Inflammatory macrophage (primary cell): ENCODE data around the gene GIGYF2.
A peak's percentile ranks its signal among the peaks of the same experiment; 100 is the strongest.
"Not testable (repeated sequence)": the region's sequence is repeated elsewhere in the genome, so short reads cannot be mapped to it uniquely, and the experiment has no call there.

ENCODE experiments used
- DNase-seq, 2 donors: peaks; one replicate each; pipeline ENCODE4 v3.0.0-alpha.2; 2020 to 2022
- total RNA-seq, 18 experiments: gene quantifications; one replicate each; lab custom pipeline; 2026; ENCODE audit warnings: mixed read lengths in 6 of 18, inconsistent platforms in 2 of 18; lab: John Stamatoyannopoulos, UW

The GIGYF2 gene
- total RNA-seq = 47.8 to 130 (median 110) reads per million in 18 experiments

- peak; percentile 94 to 95 for DNase-seq
Measured at GRCh38 chr2:232697059-232697806, at the start of gene GIGYF2. GIGYF2 (plus strand) TSS chr2:232697331; CDS start chr2:232735198, 37,867 bp downstream.

GRCh38 chr2:232649033-232649432, 48.1 kb upstream of the GIGYF2 start:
- DNase-seq = no peak

- DNase-seq = no peak
Measured at GRCh38 chr2:232652505-232652851, 44.7 kb upstream of the GIGYF2 start.

DNA sequence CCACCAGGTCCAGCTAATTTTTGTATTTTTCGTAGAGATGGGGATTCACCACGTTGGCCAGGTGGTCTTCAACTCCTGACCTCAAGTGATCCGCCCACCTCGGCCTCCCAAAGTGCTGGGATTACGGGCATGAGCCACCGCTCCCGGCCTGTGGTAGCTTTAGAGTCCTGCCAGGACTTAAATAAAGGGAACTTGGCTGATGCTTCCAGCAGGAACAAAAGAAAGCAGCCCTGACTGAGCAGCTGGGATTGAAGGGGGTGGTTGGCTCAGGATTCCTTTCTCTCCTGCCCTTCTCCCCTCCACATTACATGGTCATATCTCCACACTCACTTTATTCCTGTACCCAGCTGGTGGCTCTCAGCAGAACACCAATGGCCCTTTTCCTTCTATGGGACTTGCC, 43.7 kb upstream of the GIGYF2 start:
- no peak for DNase-seq

DNA sequence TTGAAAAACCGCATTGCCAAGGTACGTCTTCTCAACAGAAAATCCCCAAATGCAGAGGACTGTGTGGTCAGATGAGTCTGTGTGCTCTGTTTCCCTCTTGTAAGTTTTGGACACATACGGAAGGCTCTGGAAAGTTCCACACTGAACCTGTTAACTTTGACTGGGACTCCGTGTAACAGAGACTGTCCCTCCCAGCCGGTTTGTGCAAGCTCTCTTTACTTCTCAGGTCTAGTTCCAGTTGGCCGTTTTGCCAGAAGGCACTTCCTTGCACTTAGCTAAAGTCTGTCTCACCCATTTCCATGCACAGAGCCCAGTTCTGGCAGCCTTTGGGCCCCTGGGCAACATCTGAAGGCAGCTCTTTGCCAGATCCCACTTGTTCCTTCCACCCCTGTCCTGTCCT, 41.7 kb upstream of the GIGYF2 start:
- no peak for DNase-seq

- DNase-seq = peak; percentile 37 to 49
Measured at GRCh38 chr2:232658217-232658785, 38.8 kb upstream of the GIGYF2 start.

- no peak for DNase-seq
Measured at GRCh38 chr2:232659359-232659758, 37.8 kb upstream of the GIGYF2 start.

- DNase-seq = no peak
Measured at GRCh38 chr2:232662486-232663260, 34.5 kb upstream of the GIGYF2 start.

DNA sequence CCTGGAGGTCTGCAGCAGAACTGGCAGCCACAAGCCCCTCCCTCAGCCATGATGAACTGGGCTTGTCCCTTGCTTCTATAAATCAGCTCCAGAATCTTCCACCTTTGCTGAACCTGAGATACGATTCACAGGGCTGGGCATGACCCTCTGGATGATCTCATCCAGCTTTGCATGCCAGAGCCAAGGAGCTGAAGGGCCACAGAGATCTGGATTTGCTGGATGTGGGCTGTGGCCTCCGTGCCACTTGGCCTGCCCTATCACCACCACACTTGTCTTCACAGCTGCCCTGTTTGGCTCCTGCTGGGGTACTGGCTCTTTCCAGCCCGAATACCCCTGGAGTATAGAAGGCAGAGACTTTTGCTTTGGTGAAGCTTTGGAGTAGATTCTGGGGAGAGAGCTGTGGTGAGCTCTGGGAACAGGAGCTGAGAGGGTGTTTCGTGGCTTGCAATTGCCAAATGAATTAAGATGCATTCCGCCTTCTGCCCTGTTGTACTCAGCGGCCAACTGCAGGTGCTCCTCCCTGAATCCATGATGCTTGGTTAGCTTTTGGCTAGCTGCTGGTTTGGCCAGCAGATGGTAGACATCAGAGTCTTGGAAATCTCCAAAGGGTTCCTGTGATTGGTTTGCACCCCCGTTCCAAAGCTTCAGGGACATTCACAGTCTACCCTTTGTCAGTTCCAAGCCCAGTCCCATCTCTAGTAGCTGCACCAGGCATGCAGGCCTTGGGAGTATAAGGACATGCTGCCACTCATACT, 30.9 kb upstream of the GIGYF2 start:
- no peak for DNase-seq

DNA sequence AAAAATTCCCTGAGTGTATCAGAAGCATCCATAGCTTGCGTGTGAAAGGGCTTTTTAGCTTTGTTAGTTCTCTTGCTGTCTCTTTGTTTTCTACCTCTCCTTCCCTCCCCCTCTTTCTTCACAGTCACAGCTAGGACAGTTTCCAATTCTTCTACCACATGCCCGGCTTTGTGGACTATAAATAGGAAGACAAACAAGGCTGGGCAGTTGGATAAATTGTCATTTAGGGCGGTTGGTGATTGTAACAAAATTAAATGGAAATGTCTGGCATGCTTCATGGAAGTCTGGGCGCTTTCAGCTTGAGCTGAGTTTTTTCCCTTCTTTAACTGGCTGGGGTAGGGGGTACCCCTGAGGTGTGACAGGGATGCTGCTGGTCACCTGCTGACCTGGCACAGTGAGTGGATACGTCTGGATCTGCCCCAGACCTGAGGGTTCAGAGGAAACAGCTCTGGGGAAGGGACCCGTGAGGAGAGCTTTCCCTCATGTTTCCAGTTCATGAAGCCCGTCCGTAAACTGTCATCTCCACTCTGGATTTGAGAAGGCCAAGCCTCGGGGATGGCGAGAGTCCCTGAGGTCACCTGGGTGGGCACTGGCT, 29.0 kb upstream of the GIGYF2 start:
- DNase-seq = no peak

GRCh38 chr2:232668805-232669444, 28.2 kb upstream of the GIGYF2 start:
- peak in 1 of 2 donors; percentile 3 for DNase-seq

DNA sequence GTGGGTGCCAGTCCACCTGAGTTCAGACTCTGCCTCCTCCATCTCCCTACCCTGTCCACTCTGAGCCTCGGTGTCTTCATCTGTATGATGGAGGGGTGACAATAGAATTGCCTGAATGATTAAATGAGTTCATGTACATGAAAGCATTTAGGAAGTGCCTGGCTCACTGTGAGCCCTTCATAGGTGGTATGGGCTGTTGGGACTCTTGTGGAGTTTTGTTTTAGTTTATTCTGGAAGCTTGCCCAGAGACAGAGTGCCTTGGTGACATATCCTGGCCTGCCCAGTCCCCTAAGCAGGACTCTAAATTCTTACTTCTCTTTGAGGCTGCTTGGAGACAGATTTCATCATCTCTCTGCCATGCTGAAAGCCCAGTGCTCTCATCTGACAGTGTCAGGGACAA, 24.5 kb upstream of the GIGYF2 start:
- DNase-seq = no peak

DNA sequence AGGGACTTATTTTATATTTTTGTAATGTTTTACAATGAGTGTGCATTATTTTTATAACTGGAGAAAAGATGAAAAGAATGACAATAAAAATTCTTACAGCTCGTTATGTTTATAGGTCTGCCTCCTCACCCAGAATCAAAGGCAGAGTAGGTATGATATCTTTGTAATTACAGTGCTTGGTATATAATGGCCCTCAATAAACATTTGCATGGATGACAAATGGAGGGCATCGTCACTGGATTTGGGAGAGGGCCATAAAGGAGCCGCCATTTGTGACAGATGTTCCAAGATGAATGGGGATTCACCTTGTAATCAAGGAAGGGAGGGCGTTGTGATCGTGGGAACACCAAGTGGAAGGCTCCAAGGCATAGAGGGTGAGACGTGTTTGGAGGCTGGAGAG, 22.6 kb upstream of the GIGYF2 start:
- DNase-seq = no peak

GRCh38 chr2:232675381-232675780, 21.8 kb upstream of the GIGYF2 start:
- DNase-seq = no peak

- no peak for DNase-seq
Measured at GRCh38 chr2:232680006-232680405, 17.1 kb upstream of the GIGYF2 start.

DNA sequence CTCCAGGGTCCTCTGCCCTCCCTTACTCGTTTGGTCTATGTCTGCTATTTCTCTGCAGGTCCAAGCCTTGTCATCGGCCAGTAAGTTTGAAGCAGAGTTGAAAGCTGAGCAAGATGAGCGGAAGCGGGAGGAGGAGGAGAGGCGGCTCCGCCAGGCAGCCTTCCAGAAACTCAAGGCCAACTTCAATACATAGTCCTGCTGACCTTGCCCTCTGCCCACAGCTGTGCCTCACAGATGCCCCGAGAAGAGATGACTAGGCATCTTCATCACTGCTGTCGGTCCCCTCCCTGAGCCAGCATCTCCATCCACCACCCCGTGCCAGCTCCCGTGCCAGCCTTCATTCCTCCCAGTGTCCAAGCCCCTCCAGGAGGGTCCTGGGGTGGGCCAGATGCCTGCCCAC, 15.6 kb upstream of the GIGYF2 start:
- no peak for DNase-seq

DNA sequence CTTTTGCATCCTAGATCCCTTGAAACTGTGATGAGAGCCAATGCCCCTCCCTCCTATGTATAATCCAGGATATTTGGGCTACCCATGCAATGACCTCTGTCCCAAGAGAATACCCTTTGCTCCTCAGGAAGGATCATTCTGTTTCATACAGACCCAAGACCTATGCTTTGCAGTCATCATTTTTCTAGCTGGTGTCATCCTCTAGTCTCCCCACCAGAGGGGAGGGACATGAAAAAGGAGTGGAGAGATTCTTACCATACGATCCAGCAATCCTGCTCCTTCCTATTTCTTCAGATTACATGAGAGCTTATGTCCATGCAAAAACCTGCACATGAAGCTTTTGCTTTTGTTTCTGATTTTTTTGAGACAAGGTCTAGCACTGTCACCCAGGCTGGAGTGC, 13.8 kb upstream of the GIGYF2 start:
- DNase-seq = no peak

DNA sequence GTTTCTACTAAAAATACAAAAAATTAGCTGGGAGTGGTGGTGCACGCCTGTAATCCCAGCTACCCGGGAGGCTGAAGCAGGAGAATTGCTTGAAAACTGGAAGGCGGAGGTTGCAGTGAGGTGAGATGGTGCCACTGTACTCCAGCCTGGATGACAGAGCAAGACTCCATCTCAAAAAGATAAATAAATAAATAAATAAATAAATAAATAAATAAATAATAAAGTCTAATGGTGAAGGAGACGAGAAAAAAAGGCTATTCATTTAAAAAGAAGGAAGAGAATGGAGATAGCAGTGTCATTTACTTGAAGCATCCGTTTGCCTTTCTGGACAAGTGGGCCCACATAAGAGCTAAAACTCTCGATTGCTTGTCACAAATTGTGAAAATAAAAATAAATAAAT, 11.7 kb upstream of the GIGYF2 start:
- not testable (repeated sequence) for DNase-seq

GRCh38 chr2:232687382-232688160, 9.6 kb upstream of the GIGYF2 start:
- no peak for DNase-seq

GRCh38 chr2:232688201-232688600, 8.9 kb upstream of the GIGYF2 start:
- no peak for DNase-seq
